IMR-90 (cell line): ENCODE data around the gene SSC4D. TPM values are rescaled to one million over a fixed set of nuclear protein-coding genes. Genes with fewer than 3 reads are reported as not detected.
"Not testable (repeated sequence)": the region's sequence is repeated elsewhere in the genome, so short reads cannot be mapped to it uniquely, and the experiment has no call there.

Experiments used
- ATAC-seq: fragments of 200-7000 bp; cut with Tn5 transposase; 2 replicates; pipeline ENCODE4 v1.9.1; 2020; ENCODE audit warnings: low read depth, mild to moderate bottlenecking, moderate library complexity
- Bru-seq: library from RNA; stranded (reverse); fragments of 400-500 nt; gene quantifications from one replicate; lab custom pipeline; 2021; lab: Mats Ljungman, UMichigan
- BruChase-seq, 2 experiments: library from RNA; stranded (reverse); fragments of 400-500 nt; gene quantifications; one replicate each; lab custom pipeline; 2021; lab: Mats Ljungman, UMichigan
- BruUV-seq: library from RNA; stranded (reverse); fragments of 400-500 nt; replicated peaks from 2 replicates; lab custom pipeline; 2021; lab: Mats Ljungman, UMichigan
- CTCF ChIA-PET: fragments of 300-600 bp; formaldehyde crosslinking; extraction: SDS; loops from one replicate; lab custom pipeline; 2021; ENCODE audit warnings: antibody characterized with exemption; lab: Yijun Ruan, JAX
- POLR2A ChIA-PET: fragments of 300-600 bp; sonication (Branson Sonifier 250); formaldehyde crosslinking; loops from one replicate; lab custom pipeline; 2022; ENCODE audit warnings: antibody characterized with exemption; ENCODE audit not compliant: unreplicated experiment; lab: Charles Lee
- DNase-seq: peaks from one replicate; pipeline ENCODE4 v3.0.0; 2013
- H2AFZ ChIP-seq: replicated peaks from 2 replicates; pipeline ENCODE3; 2013; ENCODE audit warnings: low read length, mild to moderate bottlenecking; ENCODE audit not compliant: poor library complexity
- H2AK5ac ChIP-seq: 2 replicates; pipeline ENCODE4 v1.6.1; 2013; ENCODE audit warnings: low read depth, low read length, inconsistent platforms
- H2AK9ac ChIP-seq: replicated peaks from 2 replicates; pipeline ENCODE3; 2013; ENCODE audit warnings: mild to moderate bottlenecking, low read depth, low read length, moderate library complexity; ENCODE audit not compliant: poor library complexity
- H2BK120ac ChIP-seq: 2 replicates; pipeline ENCODE4 v1.6.1; 2013; ENCODE audit warnings: low read depth, low read length, inconsistent platforms
- H2BK15ac ChIP-seq: 3 replicates; pipeline ENCODE4 v1.6.1; 2013; ENCODE audit warnings: low read depth, low read length, inconsistent platforms
- H2BK20ac ChIP-seq: 2 replicates; pipeline ENCODE4 v1.6.1; 2013; ENCODE audit warnings: low read depth, mild to moderate bottlenecking, inconsistent platforms, low read length, moderate library complexity
- H2BK5ac ChIP-seq: 2 replicates; pipeline ENCODE4 v1.6.1; 2013; ENCODE audit warnings: mild to moderate bottlenecking, low read depth, low read length, inconsistent platforms; ENCODE audit not compliant: poor library complexity, severe bottlenecking
- H3K14ac ChIP-seq: replicated peaks from 2 replicates; pipeline ENCODE4 v1.6.1; 2013; ENCODE audit warnings: low read depth, low read length, inconsistent platforms
- H3K18ac ChIP-seq: 2 replicates; pipeline ENCODE4 v1.6.1; 2013; ENCODE audit warnings: low read depth, low read length, control low read depth
- H3K23ac ChIP-seq: 2 replicates; pipeline ENCODE4 v1.6.1; 2013; ENCODE audit warnings: low read depth, low read length, inconsistent platforms
- H3K27ac ChIP-seq: 2 replicates; pipeline ENCODE4 v1.5.1; 2013; ENCODE audit warnings: mild to moderate bottlenecking, control low read depth, low read length; ENCODE audit not compliant: insufficient read depth
- H3K27me3 ChIP-seq: 2 replicates; pipeline ENCODE4 v1.6.1; 2013; ENCODE audit warnings: low read length; ENCODE audit not compliant: control insufficient read depth, insufficient read depth
- H3K36me3 ChIP-seq: 2 replicates; pipeline ENCODE4 v1.6.1; 2013; ENCODE audit warnings: low read length, mixed read lengths; ENCODE audit not compliant: control insufficient read depth, insufficient read depth
- H3K4ac ChIP-seq: 2 replicates; pipeline ENCODE4 v1.6.1; 2013; ENCODE audit warnings: low read depth, low read length, inconsistent platforms
- H3K4me1 ChIP-seq: 2 replicates; pipeline ENCODE4 v1.6.1; 2013; ENCODE audit warnings: low read length, mixed read lengths; ENCODE audit not compliant: control insufficient read depth, insufficient read depth
- H3K4me2 ChIP-seq: 2 replicates; pipeline ENCODE4 v1.6.1; 2013; ENCODE audit warnings: low read depth, mild to moderate bottlenecking, control low read depth, low read length, moderate library complexity
- H3K4me3 ChIP-seq: 2 replicates; pipeline ENCODE4 v1.5.1; 2013; ENCODE audit warnings: low read depth, mild to moderate bottlenecking, control low read depth, low read length, moderate library complexity; ENCODE audit not compliant: insufficient read depth
- H3K56ac ChIP-seq: 2 replicates; pipeline ENCODE4 v1.6.1; 2013; ENCODE audit warnings: low read length, inconsistent platforms; ENCODE audit not compliant: insufficient read depth; ENCODE audit errors: extremely low read depth
- H3K79me1 ChIP-seq, 2 experiments: 2 replicates each; pipeline ENCODE4 v1.6.1; 2013; ENCODE audit warnings: low read length in 2 of 2, inconsistent platforms in 1 of 2, low read depth in 1 of 2
- H3K9ac ChIP-seq: 2 replicates; pipeline ENCODE4 v1.6.1; 2013; ENCODE audit warnings: low read depth, low read length, control low read depth
- H3K9me1 ChIP-seq: 2 replicates; pipeline ENCODE4 v1.6.1; 2013; ENCODE audit warnings: low read length, inconsistent platforms; ENCODE audit not compliant: insufficient read depth
- H3K9me3 ChIP-seq: 2 replicates; pipeline ENCODE4 v1.6.1; 2013; ENCODE audit warnings: low read length; ENCODE audit not compliant: control insufficient read depth, insufficient read depth
- H4K20me1 ChIP-seq: 2 replicates; pipeline ENCODE4 v1.6.1; 2013; ENCODE audit warnings: low read length, inconsistent platforms; ENCODE audit not compliant: insufficient read depth
- H4K5ac ChIP-seq: 2 replicates; pipeline ENCODE4 v1.6.1; 2013; ENCODE audit warnings: mild to moderate bottlenecking, low read depth, low read length, control low read depth
- H4K8ac ChIP-seq, 2 experiments: 2 replicates each; pipeline ENCODE4 v1.6.1; 2013; ENCODE audit warnings: low read depth in 2 of 2, low read length in 2 of 2, control low read depth in 1 of 2, inconsistent platforms in 1 of 2
- H4K91ac ChIP-seq: 2 replicates; pipeline ENCODE4 v1.6.1; 2013; ENCODE audit warnings: low read depth, low read length, inconsistent platforms; ENCODE audit not compliant: insufficient read depth
- WGBS, 2 experiments: methylation state at CpG; one replicate each; pipeline versions ENCODE4 v1.1.5 to v1.1.7; 2013; ENCODE audit warnings: missing lambda C conversion rate in 2 of 2; ENCODE audit not compliant: insufficient read length in 1 of 2; ENCODE audit errors: extremely low coverage in 2 of 2; 5-methylcytosine and 5-hydroxymethylcytosine counted together
- dilution Hi-C: fragments of 300-500 bp; cut with HindIII; formaldehyde crosslinking; loops from one replicate; pipeline ENCODE4 v1.14.3; 2018; ENCODE audit warnings: low sequenced_read_pairs; ENCODE audit not compliant: unreplicated experiment
- in situ Hi-C: fragments of 300-500 bp; cut with MboI; formaldehyde crosslinking; loops from 3 replicates; pipeline ENCODE4 v1.14.3; 2019; ENCODE audit warnings: low sequenced_read_pairs, inconsistent platforms, mixed read lengths
- intact Hi-C: fragments of 100-400 bp; cut with micrococcal nuclease; formaldehyde crosslinking; loops from 2 replicates; pipeline ENCODE4 v1.10.0; 2022
- long read RNA-seq: library from polyadenylated mRNA; unstranded; transcript quantifications from one replicate; pipeline ENCODE4 v2.0.0, GENCODE V29; 2021; ENCODE audit not compliant: unreplicated experiment
- polyA plus RNA-seq, 3 experiments: library from polyadenylated mRNA; depleted of rRNA; stranded (reverse); fragments of >200 nt; gene quantifications; 2 replicates each; pipeline ENCODE4 v1.2.3, GENCODE V29; 2012; ENCODE audit warnings: low replicate concordance in 1 of 3
- total RNA-seq: library from RNA; depleted of rRNA; stranded (reverse); fragments of >200 nt; gene quantifications from 2 replicates; pipeline ENCODE4 v1.2.3, GENCODE V29; 2012; rRNA removed
- TF ChIP-seq, protein P1 (sequence below): fragments of 150-350 bp; IDR thresholded peaks from 2 replicates; pipeline ENCODE4 v1.6.1; 2016; ENCODE audit warnings: low read depth, mild to moderate bottlenecking, low read length, moderate library complexity, borderline replicate concordance

The SSC4D gene
- total RNA-seq (0.36 and 0.56 TPM in 2 replicates), polyA plus RNA-seq (2012; rRNA removed) (0.63 and 0.70 TPM in 2 replicates), Bru-seq, nascent RNA (not detected), BruChase-seq, experiment 1, labeled RNA remaining after a 6-hour chase (percentile 14 among the genes with signal in this experiment), BruChase-seq, experiment 2, labeled RNA remaining after a 2-hour chase (percentile 13 among the genes with signal in this experiment)
- polyA plus RNA-seq (2012; cell fraction: cytosol; rRNA removed), result 0.35 and 0.97 TPM in 2 replicates
- polyA plus RNA-seq (2012; cell fraction: nucleus; rRNA removed; ENCODE audit: low replicate concordance), result 1.1 TPM in 2 replicates
- long read RNA-seq, result 0 reads

DNA sequence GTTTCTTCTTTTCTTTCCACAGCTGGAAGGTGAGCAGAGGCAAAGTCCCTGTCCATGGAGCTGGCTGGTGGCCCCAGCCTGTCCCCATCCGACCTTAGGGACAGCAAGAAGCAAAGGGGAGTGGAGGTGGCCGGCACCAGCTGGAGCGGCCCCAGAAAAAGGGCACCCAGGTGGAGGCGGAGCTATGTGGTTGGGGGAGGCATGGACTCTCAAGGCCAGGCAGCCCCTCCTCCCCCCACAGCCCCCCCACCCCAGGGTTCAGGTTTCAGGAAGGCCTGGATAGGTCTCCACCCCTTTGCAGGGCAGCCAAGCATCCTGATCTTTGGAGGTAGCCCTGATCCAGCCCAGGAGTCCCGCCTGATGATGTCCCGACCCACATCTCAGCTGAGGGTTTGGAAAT is at the start of gene SSC4D:
SSC4D (minus strand) TSS at position 161 of the 400 bp plus-strand sequence. CDS start 5,258 bp downstream, outside the sequence.
- dilution Hi-C loops, result no loop called here

DNA sequence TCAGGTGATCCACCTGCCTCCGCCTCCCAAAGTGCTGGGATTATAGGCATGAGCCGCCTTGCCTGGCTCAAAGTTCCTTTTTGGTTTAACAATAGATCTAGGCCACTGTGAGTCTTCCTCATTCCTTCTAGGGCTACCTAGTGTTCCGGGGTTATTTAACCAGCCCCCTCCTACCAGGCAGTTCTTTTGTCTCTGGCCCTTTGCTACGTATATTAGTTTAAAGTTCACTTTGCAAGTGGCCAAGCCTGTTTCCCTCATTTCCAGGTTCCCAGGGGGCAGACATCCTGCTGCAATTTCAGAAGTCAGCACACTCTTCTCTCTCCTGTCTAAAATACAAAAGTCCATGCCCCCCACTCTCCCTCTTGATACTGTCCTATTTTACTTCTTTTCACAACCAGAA is 49.0 kb upstream of the SSC4D start:
- H2AK9ac ChIP-seq, result not testable (repeated sequence)

More for the DNA sequence above, at the start of gene SSC4D:
- DNase-seq, result no peak
- TF ChIP-seq, protein P1, sequence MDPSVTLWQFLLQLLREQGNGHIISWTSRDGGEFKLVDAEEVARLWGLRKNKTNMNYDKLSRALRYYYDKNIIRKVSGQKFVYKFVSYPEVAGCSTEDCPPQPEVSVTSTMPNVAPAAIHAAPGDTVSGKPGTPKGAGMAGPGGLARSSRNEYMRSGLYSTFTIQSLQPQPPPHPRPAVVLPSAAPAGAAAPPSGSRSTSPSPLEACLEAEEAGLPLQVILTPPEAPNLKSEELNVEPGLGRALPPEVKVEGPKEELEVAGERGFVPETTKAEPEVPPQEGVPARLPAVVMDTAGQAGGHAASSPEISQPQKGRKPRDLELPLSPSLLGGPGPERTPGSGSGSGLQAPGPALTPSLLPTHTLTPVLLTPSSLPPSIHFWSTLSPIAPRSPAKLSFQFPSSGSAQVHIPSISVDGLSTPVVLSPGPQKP, result no peak
- H3K36me3 ChIP-seq, result no peaks in the 10 kb centered on the region
- H4K91ac ChIP-seq, result no peak within 1 kb of the TSS
- H2AK5ac ChIP-seq, result no peak within 1 kb of the TSS
- no peak within 1 kb of the TSS for H4K5ac ChIP-seq
- H2BK120ac ChIP-seq, result no peak within 1 kb of the TSS
- BruUV-seq, result no TSS peak
- H3K79me1 ChIP-seq, result no peaks in the 10 kb centered on the region
- CTCF ChIA-PET, result no interaction called here
- peaks cover 7% of the 10 kb centered on the region for H3K27me3 ChIP-seq
- in situ Hi-C loops (no loop called here), intact Hi-C loops (no loop called here)
- no peak within 1 kb of the TSS for H2BK15ac ChIP-seq
- H2BK20ac ChIP-seq, result no peak within 1 kb of the TSS
- no peak within 1 kb of the TSS for H3K18ac ChIP-seq
- H3K4ac ChIP-seq, result no peak within 1 kb of the TSS
- H3K4me3 ChIP-seq, result no peak within 1 kb of the TSS
- no peak within 1 kb of the TSS for H3K56ac ChIP-seq
- peak within 1 kb of the TSS; percentile 62 for H2AFZ ChIP-seq
- no peaks in the 10 kb centered on the region for H3K4me1 ChIP-seq
- no peak within 1 kb of the TSS for H3K23ac ChIP-seq
- H3K9ac ChIP-seq, result no peak within 1 kb of the TSS
- H3K9me1 ChIP-seq, result no peaks in the 10 kb centered on the region
- H2BK5ac ChIP-seq, result no peak within 1 kb of the TSS
- no peak within 1 kb of the TSS for H3K27ac ChIP-seq
- POLR2A ChIA-PET, result no interaction called here
- WGBS, 2 experiments, result no CpG with 5 or more reads among the region's 6 CpGs
- H3K4me2 ChIP-seq, result no peak within 1 kb of the TSS
- H2AK9ac ChIP-seq, result peak within 1 kb of the TSS; percentile 42
- no peaks in the 10 kb centered on the region for H4K20me1 ChIP-seq
- H4K8ac ChIP-seq, result no peak within 1 kb of the TSS
- ATAC-seq, result no peak; the same call in 1 of the 2 replicates
- no peaks in the 10 kb centered on the region for H3K9me3 ChIP-seq
- H3K14ac ChIP-seq, result 0 out of 2 replicates have a peak within 1 kb of the TSS, but pooled peaks have one; percentile 23

More for the DNA sequence above, 49.0 kb upstream of the SSC4D start:
- H4K5ac ChIP-seq, in situ Hi-C loops, H3K56ac ChIP-seq, DNase-seq, H3K18ac ChIP-seq, H3K23ac ChIP-seq, H3K4ac ChIP-seq, H2AFZ ChIP-seq, H4K20me1 ChIP-seq, H3K4me3 ChIP-seq, H2BK20ac ChIP-seq, H3K36me3 ChIP-seq, H3K9me1 ChIP-seq, H2AK5ac ChIP-seq, intact Hi-C loops, POLR2A ChIA-PET, H2BK15ac ChIP-seq, H3K4me2 ChIP-seq, H2BK120ac ChIP-seq, H3K14ac ChIP-seq, H3K4me1 ChIP-seq, BruUV-seq, H2BK5ac ChIP-seq, H3K9ac ChIP-seq, H3K27me3 ChIP-seq, dilution Hi-C loops, H4K8ac ChIP-seq, ATAC-seq, H3K9me3 ChIP-seq, H4K91ac ChIP-seq, H3K79me1 ChIP-seq, H3K27ac ChIP-seq, CTCF ChIA-PET: not testable (repeated sequence)
- WGBS, 2 experiments, result no CpG with 5 or more reads among the region's 4 CpGs
